ENCODE measurements around the gene PELI1.

PELI1 gene, protein sequence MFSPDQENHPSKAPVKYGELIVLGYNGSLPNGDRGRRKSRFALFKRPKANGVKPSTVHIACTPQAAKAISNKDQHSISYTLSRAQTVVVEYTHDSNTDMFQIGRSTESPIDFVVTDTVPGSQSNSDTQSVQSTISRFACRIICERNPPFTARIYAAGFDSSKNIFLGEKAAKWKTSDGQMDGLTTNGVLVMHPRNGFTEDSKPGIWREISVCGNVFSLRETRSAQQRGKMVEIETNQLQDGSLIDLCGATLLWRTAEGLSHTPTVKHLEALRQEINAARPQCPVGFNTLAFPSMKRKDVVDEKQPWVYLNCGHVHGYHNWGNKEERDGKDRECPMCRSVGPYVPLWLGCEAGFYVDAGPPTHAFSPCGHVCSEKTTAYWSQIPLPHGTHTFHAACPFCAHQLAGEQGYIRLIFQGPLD

GRCh38 chr2:64144057-64145013 lies at the start of gene PELI1:
PELI1 (minus strand) TSS chr2:64144420; CDS start chr2:64108310, 36,110 bp downstream.
- DNase-seq (ENCODE audit: low read depth), result peak; percentile 91

DNA sequence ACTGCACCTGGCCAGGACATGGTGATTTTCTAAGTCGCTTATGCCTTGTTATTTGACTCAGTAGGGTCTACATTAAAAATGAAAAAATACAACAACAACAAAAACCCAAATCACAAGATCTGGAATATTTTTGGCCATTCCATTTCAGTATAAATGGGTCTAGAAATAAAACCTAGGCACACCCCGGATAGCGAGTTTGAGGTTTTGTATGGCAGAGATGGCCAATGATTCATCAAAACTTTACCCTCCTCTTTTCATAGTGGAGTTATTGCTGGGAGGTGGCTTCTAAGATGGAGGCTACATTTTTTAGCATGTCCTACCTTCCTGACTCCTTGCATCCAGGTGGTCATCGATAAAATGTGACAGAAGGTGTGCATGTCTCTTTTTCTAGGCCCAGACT lies 49.3 kb upstream of the PELI1 start:
- no peak for DNase-seq (ENCODE audit: low read depth)

DNA sequence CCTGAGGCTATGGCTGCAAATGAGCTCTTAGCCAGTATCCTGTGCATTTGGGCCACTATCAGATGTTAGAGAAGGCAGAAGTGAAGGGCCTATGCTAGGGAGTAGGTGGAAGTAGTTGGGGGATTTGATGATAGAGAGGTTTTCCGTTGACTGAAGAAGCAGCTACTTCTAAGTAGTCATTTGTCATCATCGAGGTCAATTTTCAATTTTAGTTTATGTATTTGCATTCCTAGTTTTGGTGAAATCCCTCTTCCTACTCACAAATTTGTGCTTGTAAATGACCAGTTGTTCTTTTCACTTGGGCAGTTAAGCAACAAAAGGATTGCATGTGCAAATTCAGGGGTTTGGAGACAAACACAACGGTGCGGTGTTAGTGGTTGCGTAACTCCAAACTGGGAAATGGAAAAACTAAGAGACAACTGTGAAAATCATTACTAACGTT lies 48.5 kb upstream of the PELI1 start:
- DNase-seq (ENCODE audit: low read depth), result no peak

DNA sequence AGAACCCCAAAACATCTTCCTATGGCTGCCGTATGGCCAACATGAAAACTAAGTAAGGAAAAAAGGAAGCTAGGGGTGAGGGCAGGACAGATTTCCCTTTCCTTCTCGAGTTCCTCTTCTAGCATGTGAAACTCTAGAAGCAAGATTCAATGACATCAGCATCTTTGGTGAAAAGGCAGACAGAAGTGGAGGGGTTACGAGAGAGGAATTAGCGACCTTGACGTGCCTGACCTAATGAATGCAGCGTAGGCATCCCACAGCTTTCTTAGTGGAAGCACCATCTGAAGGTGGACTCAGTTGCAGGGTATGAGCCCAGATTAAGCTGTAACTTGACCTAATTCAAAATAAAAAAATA lies 47.9 kb upstream of the PELI1 start:
- no peak for DNase-seq (ENCODE audit: low read depth)

GRCh38 chr2:64189586-64189985 lies 45.4 kb upstream of the PELI1 start:
- no peak for DNase-seq (ENCODE audit: low read depth)

DNA sequence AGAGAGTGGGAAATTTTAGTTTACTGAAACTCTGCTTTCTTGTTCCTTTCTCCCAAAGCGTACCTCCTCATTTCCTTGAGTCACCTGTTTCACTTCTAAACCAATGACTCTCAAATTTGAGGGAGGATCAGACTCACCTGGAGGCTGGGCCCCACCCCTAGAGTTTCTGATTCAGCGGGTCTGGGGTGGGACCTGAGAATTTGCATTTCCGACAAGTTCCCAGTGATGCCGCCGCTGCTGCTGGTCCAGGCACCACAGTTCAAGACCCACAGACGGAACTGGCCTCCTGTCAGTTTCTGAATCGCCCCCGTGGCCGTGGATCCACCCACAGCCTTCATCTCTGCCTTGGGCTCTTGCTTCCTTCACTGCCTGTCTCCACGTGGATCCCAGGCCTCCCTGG lies 44.9 kb upstream of the PELI1 start:
- no peak for DNase-seq (ENCODE audit: low read depth)

DNA sequence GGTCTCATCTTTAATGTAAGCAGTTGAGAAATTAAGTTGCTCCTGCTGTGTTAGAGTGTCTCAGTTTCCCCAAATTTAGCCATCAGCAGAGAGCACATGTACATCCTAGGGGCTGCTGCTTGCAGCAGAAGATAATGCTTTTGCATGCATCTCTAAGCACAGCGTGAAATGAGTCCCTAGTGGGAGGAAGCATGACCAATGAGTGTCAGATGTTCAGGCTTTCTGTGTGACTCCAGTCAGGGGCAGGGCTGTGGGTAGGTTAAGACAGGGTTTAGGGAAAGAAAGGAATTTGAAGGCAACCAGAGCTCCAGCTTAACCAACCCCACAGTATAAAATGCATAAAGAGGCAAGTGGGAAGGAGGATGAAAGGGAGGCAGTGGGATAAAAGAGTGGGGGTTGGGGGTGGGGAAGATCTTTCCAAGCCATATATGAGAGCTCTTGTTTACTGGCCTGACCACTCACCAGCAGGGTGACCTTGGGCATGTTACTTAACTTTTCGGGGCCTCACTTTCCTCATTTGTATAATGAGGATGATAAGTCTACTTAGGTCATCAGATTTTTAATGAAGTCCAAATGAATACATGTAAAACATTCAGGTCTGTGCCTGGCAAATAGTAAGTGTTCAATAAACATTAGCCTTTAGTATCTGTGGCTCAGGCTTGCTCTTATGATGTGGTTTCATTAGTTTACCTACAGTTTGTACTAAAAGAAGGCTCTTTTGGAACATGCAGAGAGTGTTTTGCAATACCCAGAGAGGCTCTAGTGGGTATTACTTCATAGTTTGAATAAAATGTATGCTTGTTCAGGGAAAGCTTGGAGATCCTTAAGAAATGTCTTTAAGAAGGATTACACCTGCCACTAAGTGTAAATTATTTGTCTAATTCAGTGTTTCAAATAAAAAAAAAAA lies 42.7 kb upstream of the PELI1 start:
- no peak for DNase-seq (ENCODE audit: low read depth)

DNA sequence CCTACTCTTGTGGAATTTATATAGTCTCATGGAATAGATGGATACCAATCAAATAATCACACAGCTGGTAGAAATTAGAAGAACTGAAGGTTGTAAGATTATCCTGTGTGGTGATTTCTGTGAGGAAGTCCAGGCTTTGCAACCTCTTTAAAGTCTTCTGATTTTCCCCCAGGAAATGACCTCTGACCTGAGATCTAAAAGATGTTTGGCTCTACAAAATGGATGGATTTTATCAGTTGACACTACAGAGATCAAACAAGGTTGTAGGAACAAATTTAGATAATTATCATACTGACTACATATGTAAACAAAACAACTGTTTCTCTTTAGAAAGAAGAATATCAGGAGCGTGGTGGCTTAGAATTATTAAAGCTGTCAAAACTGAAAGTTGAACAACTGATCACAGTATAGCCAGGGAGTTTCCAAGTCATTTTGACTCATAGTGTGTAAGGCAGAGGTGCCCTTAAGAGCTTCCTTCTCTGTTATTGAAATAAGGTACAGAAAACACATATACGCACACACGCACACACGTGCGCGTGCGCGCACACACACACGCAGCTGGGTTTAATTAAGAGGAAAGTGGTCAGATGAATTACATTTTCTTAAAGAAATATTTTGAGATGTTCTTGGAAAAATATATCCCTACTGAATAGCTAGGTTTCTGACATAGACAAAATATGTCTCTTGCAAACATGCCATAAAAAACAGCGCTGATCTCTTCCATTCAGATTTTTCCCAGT lies 35.5 kb upstream of the PELI1 start:
- no peak for DNase-seq (ENCODE audit: low read depth)

GRCh38 chr2:64177315-64177714 lies 33.1 kb upstream of the PELI1 start:
- DNase-seq (ENCODE audit: low read depth), result no peak

- no peak for DNase-seq (ENCODE audit: low read depth)
Observed at GRCh38 chr2:64175419-64176197, 31.4 kb upstream of the PELI1 start.

GRCh38 chr2:64173156-64174135 lies 29.2 kb upstream of the PELI1 start:
- DNase-seq (ENCODE audit: low read depth), result no peak

GRCh38 chr2:64168756-64169155 lies 24.5 kb upstream of the PELI1 start:
- DNase-seq (ENCODE audit: low read depth), result no peak

DNA sequence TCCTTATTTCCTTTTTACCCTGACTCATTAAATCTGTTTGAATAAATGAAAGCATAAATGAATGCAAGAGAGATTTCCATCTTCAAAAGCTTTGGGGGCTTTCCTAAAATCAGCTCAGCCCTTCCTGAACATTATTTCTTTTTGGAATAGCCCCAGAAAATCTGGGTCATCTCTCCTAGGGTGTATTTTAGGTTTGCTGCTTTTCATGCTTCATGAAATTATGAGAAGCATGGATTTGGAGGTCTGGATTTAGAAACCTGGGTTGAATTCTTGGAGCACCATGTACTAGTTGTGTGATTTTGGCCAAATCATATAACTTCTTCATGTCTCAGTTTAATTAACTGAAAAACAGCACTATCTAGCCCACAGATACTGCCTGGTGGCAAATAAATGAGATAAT lies 24.0 kb upstream of the PELI1 start:
- DNase-seq (ENCODE audit: low read depth), result no peak

- DNase-seq (ENCODE audit: low read depth), result no peak
Observed at GRCh38 chr2:64166637-64167420, 22.6 kb upstream of the PELI1 start.

GRCh38 chr2:64166212-64166611 lies 22.0 kb upstream of the PELI1 start:
- DNase-seq (ENCODE audit: low read depth), result no peak

DNA sequence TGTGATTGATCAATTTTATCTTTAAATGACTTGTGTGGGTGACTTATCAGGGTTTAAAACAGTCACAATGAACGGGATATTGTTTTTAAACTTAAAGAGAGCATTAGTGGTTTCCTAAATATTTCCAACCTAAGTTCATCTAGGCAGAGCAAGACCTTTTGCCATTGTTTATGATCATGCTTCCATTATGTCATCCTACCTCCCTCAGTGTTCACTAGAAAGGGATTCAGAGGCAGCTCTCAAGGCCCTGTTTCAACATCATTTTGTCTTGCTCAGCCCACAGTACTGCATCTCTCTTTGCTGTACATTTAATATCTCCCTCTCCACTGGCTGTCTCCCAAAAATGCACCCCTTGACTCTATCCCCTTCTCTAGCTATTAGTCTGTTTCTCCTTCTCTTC lies 21.5 kb upstream of the PELI1 start:
- no peak for DNase-seq (ENCODE audit: low read depth)

DNA sequence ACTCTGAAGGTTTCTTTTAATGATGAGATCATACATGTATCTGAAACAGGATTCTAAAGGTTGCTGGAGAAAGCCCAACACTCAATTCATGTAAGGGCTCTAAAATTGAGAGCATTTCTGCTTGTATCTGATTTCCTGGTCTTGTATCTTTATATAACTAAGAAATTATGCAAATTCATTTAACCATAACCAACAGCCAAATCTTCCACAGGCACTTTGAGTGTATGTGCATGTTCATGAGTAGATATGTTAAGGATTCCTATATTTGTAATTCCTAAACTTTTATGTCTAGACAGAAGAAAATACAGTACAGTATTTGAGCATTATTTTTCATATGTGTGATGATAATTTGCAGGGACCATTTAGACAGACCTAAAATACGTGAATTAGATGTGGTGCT lies 20.4 kb upstream of the PELI1 start:
- DNase-seq (ENCODE audit: low read depth), result no peak

DNA sequence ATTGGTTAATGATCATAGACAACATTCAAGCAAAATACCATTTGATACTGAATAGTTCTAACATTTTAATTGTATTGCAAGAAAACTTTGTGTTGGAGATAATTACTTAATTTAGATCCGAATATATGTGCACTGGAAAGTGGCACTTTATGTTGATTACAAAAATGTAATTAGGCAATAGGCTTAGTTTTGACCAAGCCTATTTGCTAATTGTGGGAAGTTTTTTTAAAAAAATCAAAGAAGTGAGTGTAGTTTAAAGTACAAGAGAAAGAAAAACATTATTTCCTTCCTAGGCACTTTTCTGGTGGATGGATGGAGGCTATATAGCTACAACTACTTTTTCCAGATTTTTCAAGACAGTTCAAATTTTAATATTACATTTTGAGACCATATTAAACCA lies 18.3 kb upstream of the PELI1 start:
- no peak for DNase-seq (ENCODE audit: low read depth)

Measured in T-helper 22 cell (primary cell).